Astrocyte of the hippocampus (primary cell): Measurements from ENCODE around the gene STAT6.

Experiments used
- DNase-seq: peaks from one replicate; pipeline ENCODE4 v3.0.0; 2011; ENCODE audit warnings: low read depth, low spot score

STAT6 gene

GRCh38 chr12:57051011-57051410, 60.2 kb downstream of the STAT6 start:
- DNase-seq: no peak

- DNase-seq: peak; percentile 41
Observed at GRCh38 chr12:57049890-57050289, 61.3 kb downstream of the STAT6 start, which contains the start of gene MYO1A. TSS of gene MYO1A (minus strand) at chr12:57050129. CDS start at chr12:57048323, 1,806 bp downstream.

- DNase-seq: no peak
Observed at GRCh38 chr12:57049119-57049446, 62.1 kb downstream of the STAT6 start.

- DNase-seq: no peak
Observed at GRCh38 chr12:57048423-57049118, 62.6 kb downstream of the STAT6 start.

- DNase-seq: no peak
Observed at GRCh38 chr12:57047981-57048380, 63.2 kb downstream of the STAT6 start.

- DNase-seq: no peak
Observed at GRCh38 chr12:57046947-57047890, 63.9 kb downstream of the STAT6 start.

GRCh38 chr12:57046086-57046791, 64.9 kb downstream of the STAT6 start:
- DNase-seq: no peak
